Measurements from ENCODE around the gene PWP2.
"Not testable (repeated sequence)": the region's sequence is repeated elsewhere in the genome, so short reads cannot be mapped to it uniquely, and the experiment has no call there.

Gene PWP2

DNA sequence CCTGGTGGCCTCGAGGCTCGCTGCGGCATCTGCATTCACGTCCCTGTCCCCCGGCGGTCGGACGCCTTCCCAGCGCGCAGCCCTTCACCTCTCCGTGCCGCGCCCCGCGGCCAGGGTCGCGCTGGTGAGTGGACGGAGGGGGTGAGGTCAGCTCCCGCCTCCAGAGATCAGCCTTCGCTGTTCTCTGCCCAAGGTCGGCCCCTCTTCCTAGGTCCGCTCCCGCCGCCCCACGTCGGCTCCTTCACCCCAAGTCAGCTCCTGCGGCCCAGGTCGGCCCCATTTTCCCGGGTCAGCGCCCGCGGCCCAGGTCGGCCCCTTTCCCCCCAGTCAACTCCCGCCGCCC is 26.5 kb downstream of the PWP2 start:
- not testable (repeated sequence) for FAIRE-seq; DNase-seq (ENCODE audit: insufficient read length, low spot score)

DNA sequence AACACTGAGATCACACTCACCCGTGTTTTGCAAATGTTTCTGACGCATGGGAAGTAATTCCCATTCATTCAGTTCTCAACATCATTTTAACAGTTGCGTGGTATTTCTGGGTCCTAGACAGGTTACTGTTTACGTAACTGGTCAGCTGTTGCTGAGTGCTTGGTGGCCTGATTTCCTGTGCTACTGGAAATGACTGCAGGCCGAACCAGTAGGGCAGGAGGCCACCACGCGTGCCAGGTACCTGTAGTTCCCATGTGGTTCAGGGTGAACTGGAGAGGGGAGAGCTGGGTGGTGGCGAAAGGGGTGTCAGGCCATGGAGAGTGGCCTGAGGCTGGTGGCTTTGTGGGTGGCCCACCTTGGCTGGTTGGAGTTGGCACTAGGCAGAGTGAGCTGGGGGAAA is 27.5 kb downstream of the PWP2 start:
- not testable (repeated sequence) for DNase-seq (ENCODE audit: insufficient read length, low spot score); FAIRE-seq

DNA sequence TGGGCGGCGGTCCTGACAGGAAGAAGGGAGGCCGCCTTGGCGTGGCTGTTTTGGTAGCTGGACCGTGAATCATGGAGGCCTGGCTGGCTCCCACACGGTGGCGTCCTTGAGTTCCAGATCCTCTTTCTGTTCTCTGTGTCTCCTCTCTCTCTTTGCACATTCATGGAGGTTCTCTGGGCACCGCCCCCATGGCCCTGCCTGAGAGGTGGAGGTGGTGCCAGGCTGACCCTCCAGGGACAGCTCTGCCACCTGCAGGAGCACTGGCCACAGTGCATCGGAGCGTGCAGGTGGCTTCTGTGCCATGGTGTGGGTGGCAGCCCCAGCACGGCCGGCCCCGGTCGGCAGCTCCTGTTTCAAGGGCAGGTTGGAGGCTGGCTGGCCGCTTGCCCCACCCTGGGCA is 30.8 kb downstream of the PWP2 start:
- not testable (repeated sequence) for FAIRE-seq; DNase-seq (ENCODE audit: insufficient read length, low spot score)

DNA sequence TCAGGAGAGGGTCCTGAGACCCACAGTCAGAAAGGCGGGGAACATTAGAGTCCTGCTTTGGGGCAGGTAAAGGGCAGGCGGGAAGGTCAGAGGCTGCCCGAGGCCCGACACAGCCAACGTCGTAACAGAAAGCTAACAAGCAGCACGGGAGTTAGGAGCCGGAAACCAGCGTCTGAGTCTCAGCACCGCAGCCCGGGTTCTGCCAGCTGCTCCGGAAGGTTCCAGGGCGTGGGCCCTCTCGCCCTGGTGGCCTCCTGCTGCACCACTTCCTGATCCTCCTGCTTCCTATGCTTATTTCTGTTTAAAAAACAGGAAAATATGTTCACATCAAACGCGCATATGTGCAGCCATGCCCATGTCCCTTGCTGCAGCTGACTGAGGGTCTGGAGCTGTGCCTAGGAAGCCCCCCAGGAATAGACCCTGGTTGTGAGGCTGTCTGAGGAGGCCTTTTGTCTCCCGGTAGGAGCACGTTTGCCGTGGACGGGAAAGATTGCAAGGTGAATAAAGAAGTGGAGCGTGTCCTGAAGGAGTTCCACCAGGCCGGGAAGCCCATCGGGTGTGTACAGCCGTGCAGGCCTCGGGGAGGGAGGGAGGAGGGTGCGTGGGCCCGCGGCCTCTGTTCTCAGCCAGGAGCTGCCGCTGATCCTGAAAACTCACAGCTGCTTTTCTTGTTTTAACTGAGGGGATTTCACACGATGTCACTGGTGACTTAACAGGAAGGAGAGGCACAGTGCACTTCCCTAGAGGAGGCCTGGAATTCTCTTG is 32.8 kb downstream of the PWP2 start:
- not testable (repeated sequence) for DNase-seq (ENCODE audit: insufficient read length, low spot score)

DNA sequence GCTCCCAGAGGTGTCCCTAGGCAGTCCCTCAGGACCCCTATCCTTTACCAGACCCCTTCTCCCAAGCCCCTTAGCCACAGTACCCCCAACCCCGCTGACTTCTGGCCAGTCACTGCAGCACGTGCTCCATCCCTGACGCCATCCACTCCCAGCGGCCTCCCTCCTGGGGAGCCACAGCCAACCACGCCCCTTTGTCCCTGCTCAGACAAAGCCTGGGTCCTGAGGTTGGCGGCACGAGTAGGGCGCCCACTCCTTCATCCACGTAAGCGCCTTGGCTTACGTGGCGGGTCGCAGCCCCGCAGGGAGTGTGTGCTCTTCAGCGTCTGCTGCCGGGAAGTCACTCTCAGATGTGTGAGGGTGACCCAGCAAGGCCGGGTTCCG is 33.3 kb downstream of the PWP2 start:
- not testable (repeated sequence) for FAIRE-seq; DNase-seq (ENCODE audit: insufficient read length, low spot score)

More for the DNA sequence above, 32.8 kb downstream of the PWP2 start:
- not testable (repeated sequence) for FAIRE-seq

DNA sequence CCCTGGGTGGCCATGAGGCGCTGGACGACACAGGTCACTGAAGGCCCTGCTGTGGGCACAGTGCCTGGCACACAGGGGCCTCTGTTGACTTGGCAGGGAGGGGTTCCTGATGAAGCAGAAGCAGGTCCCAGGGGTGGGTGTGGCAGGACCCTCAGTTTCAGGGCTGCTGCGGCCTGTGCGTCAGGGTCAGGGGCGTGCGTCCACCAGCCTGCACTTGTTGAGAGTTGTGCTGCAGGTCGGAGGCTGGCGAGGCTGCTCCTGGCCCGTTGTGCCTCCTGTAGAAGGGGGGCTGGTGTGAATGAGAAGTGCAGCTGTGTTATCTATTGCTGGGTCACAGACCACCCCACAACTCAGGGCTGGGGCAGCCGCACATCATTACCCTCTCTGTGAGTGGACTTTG is 35.3 kb downstream of the PWP2 start:
- not testable (repeated sequence) for FAIRE-seq; DNase-seq (ENCODE audit: insufficient read length, low spot score)

DNA sequence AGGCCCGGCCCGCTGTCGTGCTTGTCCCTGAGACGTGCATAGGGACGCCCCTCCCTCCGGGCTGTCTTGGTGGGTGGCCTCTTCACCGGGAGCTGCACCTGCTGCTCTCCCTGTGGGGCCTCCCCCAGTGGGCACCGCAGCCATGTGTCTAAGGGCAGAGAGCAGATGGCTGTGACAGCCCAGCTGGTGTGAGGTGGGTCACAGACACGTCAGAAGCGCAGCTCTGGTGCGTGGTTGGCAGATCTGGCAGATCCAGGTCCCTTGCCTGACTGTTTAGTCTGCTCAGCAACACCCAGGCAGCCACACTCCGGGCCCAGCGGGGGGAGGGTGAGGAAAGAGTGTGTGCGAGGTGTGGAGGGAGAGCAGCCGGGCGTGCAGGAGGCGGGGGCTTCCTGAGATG is 36.2 kb downstream of the PWP2 start:
- not testable (repeated sequence) for DNase-seq (ENCODE audit: insufficient read length, low spot score); FAIRE-seq

DNA sequence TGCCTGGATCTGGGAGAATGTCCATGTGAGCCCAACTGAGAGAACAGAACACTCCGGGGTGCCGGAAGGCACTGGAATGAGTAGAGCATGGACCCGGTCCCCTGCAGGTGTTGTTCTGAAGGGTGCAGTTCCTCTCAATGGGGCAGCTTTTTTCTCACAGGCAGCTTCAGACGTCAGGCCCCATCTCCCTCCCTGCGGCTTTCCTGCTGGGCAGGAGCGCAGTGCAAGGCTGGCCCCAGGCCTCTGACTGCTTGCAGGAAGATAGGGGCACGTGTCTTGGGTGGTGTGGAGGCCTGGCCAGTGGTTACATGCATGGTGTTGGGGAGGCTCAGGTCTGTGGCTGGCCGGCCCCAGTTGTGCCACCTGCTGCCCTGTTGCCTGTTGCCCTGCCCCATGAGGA is 36.8 kb downstream of the PWP2 start:
- DNase-seq (ENCODE audit: insufficient read length, low spot score); FAIRE-seq: not testable (repeated sequence)

DNA sequence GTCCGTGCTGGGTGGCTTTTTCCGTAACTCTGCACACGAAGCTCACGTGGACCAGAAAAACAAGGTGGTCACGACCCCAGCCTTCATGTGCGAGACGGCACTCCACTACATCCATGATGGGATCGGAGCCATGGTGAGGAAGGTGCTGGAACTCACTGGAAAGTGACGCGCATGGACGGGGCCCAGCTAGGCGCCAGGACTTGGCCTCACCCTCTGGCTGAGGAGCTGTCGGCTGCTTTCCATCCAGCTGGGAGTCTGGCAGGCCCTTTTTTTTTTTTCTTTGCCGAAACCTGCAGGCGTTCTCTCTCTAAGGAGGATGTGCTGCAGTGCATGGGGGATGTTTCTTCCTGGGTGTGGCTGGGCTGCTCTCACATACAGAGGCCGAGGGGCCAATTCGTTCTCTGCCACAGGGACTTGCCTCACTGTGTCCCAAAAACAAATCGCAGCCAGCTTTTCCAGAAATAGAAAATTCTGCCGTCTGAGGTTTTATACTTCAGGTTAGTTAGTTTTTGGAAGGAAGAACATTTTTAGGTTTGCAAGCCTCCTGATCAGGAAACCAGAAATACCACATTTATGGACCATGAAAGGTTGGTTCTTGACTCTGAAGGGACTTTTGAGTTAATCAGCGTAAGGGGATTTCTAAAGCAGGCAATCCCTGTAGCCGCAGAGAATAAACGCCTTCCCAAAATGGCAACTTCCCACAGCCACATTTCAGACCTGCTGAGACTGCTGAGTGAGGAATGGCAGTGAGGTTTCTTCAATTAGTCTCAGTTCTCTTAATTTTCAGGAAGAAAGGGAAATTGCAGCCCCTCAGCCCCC is 37.8 kb downstream of the PWP2 start:
- DNase-seq (ENCODE audit: insufficient read length, low spot score); FAIRE-seq: not testable (repeated sequence)

DNA sequence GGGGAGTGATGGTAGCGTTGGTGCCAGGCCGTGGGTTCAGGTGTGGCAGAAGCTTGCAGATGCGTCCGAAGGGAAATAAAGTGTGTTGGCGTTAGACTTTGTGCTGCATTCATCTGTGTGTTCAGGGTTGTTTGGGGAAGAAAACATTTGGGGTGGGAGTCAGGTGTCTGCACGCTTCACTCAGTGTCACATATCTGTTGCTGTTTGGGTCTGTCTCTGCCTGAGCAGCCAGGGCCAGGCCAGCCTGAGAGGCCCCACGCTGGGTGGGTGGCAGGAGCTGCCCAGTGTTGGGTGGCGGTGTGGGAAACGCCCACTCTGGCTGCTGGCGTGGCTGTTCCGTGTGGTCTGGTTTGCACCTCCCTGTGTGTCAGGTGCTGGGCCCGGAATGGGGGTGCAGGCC is 38.4 kb downstream of the PWP2 start:
- not testable (repeated sequence) for DNase-seq (ENCODE audit: insufficient read length, low spot score); FAIRE-seq

DNA sequence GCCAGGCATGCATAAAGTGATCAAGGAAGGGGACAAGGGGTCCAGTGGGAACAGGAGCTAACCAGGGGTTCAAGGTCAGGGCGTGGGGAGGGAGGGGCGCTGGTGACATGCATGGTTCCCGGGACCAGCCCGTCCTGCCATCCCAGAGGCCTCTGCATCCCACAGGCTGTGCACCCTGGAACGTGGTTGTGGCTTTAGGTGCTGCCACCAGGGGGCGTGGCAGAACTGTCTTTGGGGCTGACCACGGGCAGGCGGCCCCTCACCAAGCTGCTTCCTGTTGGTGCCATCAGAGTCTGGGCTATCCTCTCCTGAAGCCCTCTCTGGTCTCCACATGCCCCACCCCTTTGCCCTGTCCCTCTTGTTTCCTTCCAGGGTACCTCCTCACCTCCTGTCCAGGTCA is 39.9 kb downstream of the PWP2 start:
- not testable (repeated sequence) for FAIRE-seq; DNase-seq (ENCODE audit: insufficient read length, low spot score)

DNA sequence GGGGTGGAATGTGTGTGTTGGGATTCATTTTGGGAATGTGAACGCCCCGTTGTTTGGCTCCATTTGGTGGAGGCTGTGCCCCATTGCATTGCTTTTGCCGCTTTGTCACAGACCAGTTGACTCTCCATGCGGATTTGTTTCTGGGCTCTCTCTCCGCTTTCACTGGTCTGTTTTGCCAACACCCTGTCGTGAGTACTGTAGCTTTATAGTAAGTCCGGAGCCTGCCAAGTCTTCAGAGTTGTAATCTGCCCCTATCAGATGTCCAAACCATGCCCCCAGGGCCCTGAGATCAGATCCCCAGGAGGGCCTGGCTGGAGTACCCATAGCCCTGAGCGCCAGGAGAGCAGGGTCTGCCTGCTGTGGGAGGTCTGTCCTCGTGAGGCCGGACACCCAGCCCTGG is 43.1 kb downstream of the PWP2 start:
- DNase-seq (ENCODE audit: insufficient read length, low spot score) = not testable (repeated sequence)

DNA sequence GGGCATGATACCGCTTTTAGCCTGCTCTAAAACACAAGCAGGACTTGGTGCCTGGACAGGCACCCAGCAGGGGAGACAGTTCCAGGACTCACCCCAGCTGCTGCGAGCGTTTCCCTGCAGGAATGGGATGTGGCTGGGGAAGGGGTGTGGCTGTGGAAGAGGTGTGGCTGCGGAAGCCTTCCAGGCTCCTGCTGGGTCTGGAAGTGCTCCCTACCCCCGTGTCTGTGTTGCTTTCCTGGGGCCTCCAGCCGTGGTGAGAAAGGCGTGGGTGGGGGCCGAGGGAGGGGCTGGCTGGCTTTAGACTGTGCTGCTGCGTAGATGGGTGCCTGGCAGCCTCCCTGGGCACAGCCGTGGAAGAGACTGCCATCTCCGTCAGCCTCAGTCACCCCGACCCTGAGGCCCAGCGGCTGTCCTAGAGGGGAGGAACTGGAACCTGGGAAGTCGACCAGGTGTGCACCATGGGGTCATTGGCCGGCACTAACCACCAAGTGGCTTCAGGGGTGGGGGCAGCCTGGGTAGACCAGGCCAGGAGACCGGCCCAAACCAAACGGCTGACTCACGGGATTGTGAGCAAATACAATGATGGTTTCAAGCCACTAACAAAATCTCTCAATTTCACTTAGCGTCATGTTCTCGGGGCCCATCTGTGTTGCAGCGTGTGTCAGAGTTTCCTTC is 46.2 kb downstream of the PWP2 start:
- not testable (repeated sequence) for FAIRE-seq

More for the DNA sequence above, 43.1 kb downstream of the PWP2 start:
- FAIRE-seq = not testable (repeated sequence)

DNA sequence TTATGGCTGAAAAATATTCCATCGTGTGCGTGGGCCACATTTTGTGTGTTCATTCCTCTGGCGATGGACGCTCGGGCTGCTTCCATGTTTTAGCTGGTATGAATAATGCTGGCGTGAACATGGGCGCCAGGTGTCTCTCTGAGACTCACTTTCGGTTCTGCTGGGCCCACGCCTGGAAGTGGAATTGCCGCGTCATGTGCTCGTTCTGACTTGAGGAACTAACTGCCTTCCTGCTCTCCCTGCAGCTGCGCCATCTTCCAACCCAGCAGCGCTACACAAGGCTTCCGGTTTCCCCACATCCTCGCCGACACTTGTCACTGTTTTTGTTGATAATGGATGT is 46.7 kb downstream of the PWP2 start:
- FAIRE-seq; DNase-seq (ENCODE audit: insufficient read length, low spot score): not testable (repeated sequence)

More for the DNA sequence above, 46.2 kb downstream of the PWP2 start:
- DNase-seq (ENCODE audit: insufficient read length, low spot score) = not testable (repeated sequence)

DNA sequence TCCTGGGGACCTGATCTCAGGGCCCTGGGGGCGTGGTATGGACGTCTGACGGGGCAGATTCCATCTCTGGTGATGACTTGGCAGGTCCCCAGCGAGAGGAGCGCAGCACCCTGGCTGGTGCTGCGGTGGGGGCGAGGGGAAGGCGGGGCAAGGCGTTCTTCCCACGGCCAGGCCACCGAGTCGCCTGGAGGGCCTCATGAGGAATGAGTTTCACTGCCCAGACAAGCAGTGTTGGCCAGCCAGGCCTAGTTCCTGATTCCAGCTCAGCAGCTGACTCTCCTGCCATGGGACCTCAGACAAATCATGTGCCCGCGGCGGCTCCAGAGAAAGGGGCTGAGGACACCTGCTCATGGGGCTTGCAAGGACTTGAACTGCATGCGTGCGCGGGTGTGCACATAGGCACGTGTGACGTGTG is 47.6 kb downstream of the PWP2 start:
- DNase-seq (ENCODE audit: insufficient read length, low spot score); FAIRE-seq: not testable (repeated sequence)

DNA sequence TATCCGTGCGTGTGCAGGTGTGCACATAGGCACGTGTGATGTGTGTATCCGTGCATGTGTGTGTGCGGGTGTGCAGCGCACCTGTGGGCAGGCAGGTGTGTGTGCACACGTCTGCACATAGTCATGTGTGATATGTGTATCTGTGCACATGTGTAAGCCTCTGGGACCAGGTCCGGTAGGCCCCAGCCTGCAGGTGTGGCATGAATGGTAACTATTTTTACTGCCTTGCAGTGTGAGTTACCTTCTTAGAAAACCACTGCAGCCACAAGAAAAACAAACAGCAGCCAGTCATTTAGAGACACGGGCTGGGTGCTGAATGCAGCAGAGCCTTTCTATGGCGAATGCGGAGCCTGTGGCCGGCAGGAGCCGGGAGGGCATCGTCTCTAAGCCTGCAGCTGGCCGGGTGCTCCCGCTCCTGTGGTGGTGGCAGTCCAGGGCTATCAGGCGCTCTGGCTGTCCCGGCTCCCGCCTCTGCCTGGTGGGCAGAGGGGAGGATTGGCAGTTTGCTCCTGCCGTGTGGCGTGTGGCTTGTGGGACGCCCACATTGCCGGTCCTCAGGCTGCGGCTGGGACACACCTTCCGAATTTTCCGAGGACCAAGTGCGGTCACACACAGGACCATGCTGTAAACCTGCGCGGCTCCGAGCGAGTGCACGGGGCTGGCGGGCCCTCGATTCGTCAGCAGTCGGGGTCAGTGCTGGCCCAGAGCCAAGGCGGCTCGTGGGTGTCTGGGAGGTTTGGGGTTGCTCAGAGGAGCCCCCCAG is 48.2 kb downstream of the PWP2 start:
- FAIRE-seq; DNase-seq (ENCODE audit: insufficient read length, low spot score): not testable (repeated sequence)

DNA sequence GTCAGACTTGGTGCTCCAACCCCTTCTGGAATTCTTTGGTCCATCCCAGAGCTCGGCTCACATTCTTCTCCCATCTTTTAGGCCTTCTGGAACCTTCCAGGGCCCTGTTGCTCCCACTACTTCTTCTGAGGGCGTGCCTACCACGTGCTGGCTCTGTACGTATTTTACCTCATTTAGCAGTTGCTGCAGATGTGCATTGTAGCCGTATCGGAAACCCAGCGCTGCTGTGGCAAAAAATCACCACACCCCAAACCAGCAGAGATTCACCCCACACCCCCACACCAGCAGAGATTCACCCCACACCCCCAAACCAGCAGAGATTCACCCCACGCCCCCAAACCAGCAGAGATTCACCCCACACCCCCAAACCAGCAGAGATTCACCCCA is 48.8 kb downstream of the PWP2 start:
- DNase-seq (ENCODE audit: insufficient read length, low spot score); FAIRE-seq: not testable (repeated sequence)

DNA sequence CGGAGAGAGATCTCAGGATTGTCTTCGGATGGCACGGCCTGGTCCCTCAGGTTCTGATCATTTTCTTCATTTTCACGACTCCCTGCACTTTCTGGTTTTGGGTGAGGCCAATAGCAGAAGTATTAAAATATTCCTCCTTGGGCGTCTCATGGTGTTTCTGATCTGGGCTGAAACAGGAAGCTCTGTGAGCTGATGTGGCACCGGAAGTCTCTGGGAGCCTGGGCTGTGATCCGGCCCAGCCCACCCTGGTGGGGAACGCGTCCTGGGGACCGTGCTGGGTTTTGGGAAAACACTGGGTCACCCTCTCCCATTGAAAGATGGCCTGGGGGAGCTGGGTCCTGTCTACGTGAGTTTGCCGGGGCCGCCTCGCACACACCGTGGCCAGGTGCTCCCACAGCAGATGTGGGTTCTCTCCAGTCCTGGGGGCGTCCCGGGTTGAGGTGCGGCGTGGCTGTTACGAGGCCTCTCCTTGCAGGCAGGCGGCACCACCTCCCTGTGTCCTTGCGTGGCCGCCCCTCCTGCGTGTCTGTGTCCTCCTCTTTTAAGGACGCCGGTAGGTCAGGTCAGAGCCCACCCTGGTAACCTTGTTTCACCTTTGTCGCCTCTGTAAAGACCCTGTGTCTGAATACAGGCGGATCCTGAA is 50.4 kb downstream of the PWP2 start:
- DNase-seq (ENCODE audit: insufficient read length, low spot score); FAIRE-seq: not testable (repeated sequence)

DNA sequence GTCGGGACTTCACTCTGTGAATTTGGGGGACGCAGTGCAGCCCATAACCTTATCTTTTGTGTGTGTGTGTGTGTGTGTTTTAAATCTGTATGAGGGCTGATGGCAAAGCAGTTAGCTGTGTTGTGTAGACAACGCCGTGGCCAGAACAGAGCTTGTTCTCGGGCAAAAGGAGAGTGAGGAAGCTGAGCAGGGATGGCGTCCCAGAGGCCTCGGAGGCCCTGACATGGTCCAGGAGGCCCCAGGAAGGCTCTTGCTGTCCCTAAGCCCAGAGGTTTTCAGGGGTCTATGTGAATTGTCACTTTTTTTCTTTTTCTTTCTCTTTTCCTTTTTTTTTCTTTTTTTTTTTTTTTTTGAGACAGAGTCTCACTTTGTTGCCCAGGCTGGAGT is 50.9 kb downstream of the PWP2 start:
- DNase-seq (ENCODE audit: insufficient read length, low spot score); FAIRE-seq: not testable (repeated sequence)

All from D721Med (cell line).